IMR-90 (cell line): Measurements from ENCODE around the gene SUSD1. TPM values are rescaled to one million over a fixed set of nuclear protein-coding genes. Genes with fewer than 3 reads are reported as not detected.

Source experiments
- ATAC-seq: fragments of 200-7000 bp; cut with Tn5 transposase; 2 replicates; pipeline ENCODE4 v1.9.1; 2020; ENCODE audit warnings: low read depth, mild to moderate bottlenecking, moderate library complexity
- BruUV-seq: library from RNA; stranded (reverse); fragments of 400-500 nt; replicated peaks from 2 replicates; lab custom pipeline; 2021; lab: Mats Ljungman, UMichigan
- CTCF ChIA-PET: fragments of 300-600 bp; formaldehyde crosslinking; extraction: SDS; loops from one replicate; lab custom pipeline; 2021; ENCODE audit warnings: antibody characterized with exemption; lab: Yijun Ruan, JAX
- POLR2A ChIA-PET: fragments of 300-600 bp; sonication (Branson Sonifier 250); formaldehyde crosslinking; loops from one replicate; lab custom pipeline; 2022; ENCODE audit warnings: antibody characterized with exemption; ENCODE audit not compliant: unreplicated experiment; lab: Charles Lee
- DNase-seq: peaks from one replicate; pipeline ENCODE4 v3.0.0; 2013
- H2AFZ ChIP-seq: replicated peaks from 2 replicates; pipeline ENCODE3; 2013; ENCODE audit warnings: low read length, mild to moderate bottlenecking; ENCODE audit not compliant: poor library complexity
- H2AK5ac ChIP-seq: 2 replicates; pipeline ENCODE4 v1.6.1; 2013; ENCODE audit warnings: low read depth, low read length, inconsistent platforms
- H2AK9ac ChIP-seq: replicated peaks from 2 replicates; pipeline ENCODE3; 2013; ENCODE audit warnings: mild to moderate bottlenecking, low read depth, low read length, moderate library complexity; ENCODE audit not compliant: poor library complexity
- H2BK120ac ChIP-seq: 2 replicates; pipeline ENCODE4 v1.6.1; 2013; ENCODE audit warnings: low read depth, low read length, inconsistent platforms
- H2BK15ac ChIP-seq: 3 replicates; pipeline ENCODE4 v1.6.1; 2013; ENCODE audit warnings: low read depth, low read length, inconsistent platforms
- H2BK20ac ChIP-seq: 2 replicates; pipeline ENCODE4 v1.6.1; 2013; ENCODE audit warnings: low read depth, mild to moderate bottlenecking, inconsistent platforms, low read length, moderate library complexity
- H2BK5ac ChIP-seq: 2 replicates; pipeline ENCODE4 v1.6.1; 2013; ENCODE audit warnings: mild to moderate bottlenecking, low read depth, low read length, inconsistent platforms; ENCODE audit not compliant: poor library complexity, severe bottlenecking
- H3K14ac ChIP-seq: replicated peaks from 2 replicates; pipeline ENCODE4 v1.6.1; 2013; ENCODE audit warnings: low read depth, low read length, inconsistent platforms
- H3K18ac ChIP-seq: 2 replicates; pipeline ENCODE4 v1.6.1; 2013; ENCODE audit warnings: low read depth, low read length, control low read depth
- H3K23ac ChIP-seq: 2 replicates; pipeline ENCODE4 v1.6.1; 2013; ENCODE audit warnings: low read depth, low read length, inconsistent platforms
- H3K27ac ChIP-seq: 2 replicates; pipeline ENCODE4 v1.5.1; 2013; ENCODE audit warnings: mild to moderate bottlenecking, control low read depth, low read length; ENCODE audit not compliant: insufficient read depth
- H3K27me3 ChIP-seq: 2 replicates; pipeline ENCODE4 v1.6.1; 2013; ENCODE audit warnings: low read length; ENCODE audit not compliant: control insufficient read depth, insufficient read depth
- H3K36me3 ChIP-seq: 2 replicates; pipeline ENCODE4 v1.6.1; 2013; ENCODE audit warnings: low read length, mixed read lengths; ENCODE audit not compliant: control insufficient read depth, insufficient read depth
- H3K4ac ChIP-seq: 2 replicates; pipeline ENCODE4 v1.6.1; 2013; ENCODE audit warnings: low read depth, low read length, inconsistent platforms
- H3K4me1 ChIP-seq: 2 replicates; pipeline ENCODE4 v1.6.1; 2013; ENCODE audit warnings: low read length, mixed read lengths; ENCODE audit not compliant: control insufficient read depth, insufficient read depth
- H3K4me2 ChIP-seq: 2 replicates; pipeline ENCODE4 v1.6.1; 2013; ENCODE audit warnings: low read depth, mild to moderate bottlenecking, control low read depth, low read length, moderate library complexity
- H3K4me3 ChIP-seq: 2 replicates; pipeline ENCODE4 v1.5.1; 2013; ENCODE audit warnings: low read depth, mild to moderate bottlenecking, control low read depth, low read length, moderate library complexity; ENCODE audit not compliant: insufficient read depth
- H3K56ac ChIP-seq: 2 replicates; pipeline ENCODE4 v1.6.1; 2013; ENCODE audit warnings: low read length, inconsistent platforms; ENCODE audit not compliant: insufficient read depth; ENCODE audit errors: extremely low read depth
- H3K79me1 ChIP-seq, 2 experiments: 2 replicates each; pipeline ENCODE4 v1.6.1; 2013; ENCODE audit warnings: low read length in 2 of 2, inconsistent platforms in 1 of 2, low read depth in 1 of 2
- H3K9ac ChIP-seq: 2 replicates; pipeline ENCODE4 v1.6.1; 2013; ENCODE audit warnings: low read depth, low read length, control low read depth
- H3K9me1 ChIP-seq: 2 replicates; pipeline ENCODE4 v1.6.1; 2013; ENCODE audit warnings: low read length, inconsistent platforms; ENCODE audit not compliant: insufficient read depth
- H3K9me3 ChIP-seq: 2 replicates; pipeline ENCODE4 v1.6.1; 2013; ENCODE audit warnings: low read length; ENCODE audit not compliant: control insufficient read depth, insufficient read depth
- H4K20me1 ChIP-seq: 2 replicates; pipeline ENCODE4 v1.6.1; 2013; ENCODE audit warnings: low read length, inconsistent platforms; ENCODE audit not compliant: insufficient read depth
- H4K5ac ChIP-seq: 2 replicates; pipeline ENCODE4 v1.6.1; 2013; ENCODE audit warnings: mild to moderate bottlenecking, low read depth, low read length, control low read depth
- H4K8ac ChIP-seq, 2 experiments: 2 replicates each; pipeline ENCODE4 v1.6.1; 2013; ENCODE audit warnings: low read depth in 2 of 2, low read length in 2 of 2, control low read depth in 1 of 2, inconsistent platforms in 1 of 2
- H4K91ac ChIP-seq: 2 replicates; pipeline ENCODE4 v1.6.1; 2013; ENCODE audit warnings: low read depth, low read length, inconsistent platforms; ENCODE audit not compliant: insufficient read depth
- BHLHE40 ChIP-seq: fragments of 150-350 bp; IDR thresholded peaks from 2 replicates; pipeline ENCODE4 v1.6.1; 2016; ENCODE audit warnings: mild to moderate bottlenecking, low read depth, low read length
- CEBPB ChIP-seq: IDR thresholded peaks from 2 replicates; pipeline ENCODE4 v1.6.1; 2012; ENCODE audit warnings: low read depth, low read length, improper control_type of control experiment
- CHD1 ChIP-seq: IDR thresholded peaks from 2 replicates; pipeline ENCODE4 v1.6.1; 2012; ENCODE audit warnings: low read depth, low read length, improper control_type of control experiment
- ELK1 ChIP-seq: fragments of 150-350 bp; IDR thresholded peaks from 2 replicates; pipeline ENCODE4 v1.6.1; 2016; ENCODE audit warnings: low read depth, mild to moderate bottlenecking, low read length, moderate library complexity, borderline replicate concordance
- MAFK ChIP-seq: IDR thresholded peaks from 2 replicates; pipeline ENCODE4 v1.6.1; 2012; ENCODE audit warnings: low read depth, low read length, improper control_type of control experiment
- MXI1 ChIP-seq: IDR thresholded peaks from 2 replicates; pipeline ENCODE4 v1.6.1; 2012; ENCODE audit warnings: low read depth, mild to moderate bottlenecking, low read length, moderate library complexity, borderline replicate concordance
- RAD21 ChIP-seq: IDR thresholded peaks from 2 replicates; pipeline ENCODE4 v1.6.1; 2012; ENCODE audit warnings: low read length, improper control_type of control experiment
- SMC3 ChIP-seq: fragments of 150-350 bp; IDR thresholded peaks from 2 replicates; pipeline ENCODE4 v1.6.1; 2016; ENCODE audit warnings: low read depth, mild to moderate bottlenecking, antibody characterized with exemption, low read length, moderate library complexity
- WGBS, 2 experiments: methylation state at CpG; one replicate each; pipeline versions ENCODE4 v1.1.5 to v1.1.7; 2013; ENCODE audit warnings: missing lambda C conversion rate in 2 of 2; ENCODE audit not compliant: insufficient read length in 1 of 2; ENCODE audit errors: extremely low coverage in 2 of 2; 5-methylcytosine and 5-hydroxymethylcytosine counted together
- dilution Hi-C: fragments of 300-500 bp; cut with HindIII; formaldehyde crosslinking; loops from one replicate; pipeline ENCODE4 v1.14.3; 2018; ENCODE audit warnings: low sequenced_read_pairs; ENCODE audit not compliant: unreplicated experiment
- in situ Hi-C: fragments of 300-500 bp; cut with MboI; formaldehyde crosslinking; loops from 3 replicates; pipeline ENCODE4 v1.14.3; 2019; ENCODE audit warnings: low sequenced_read_pairs, inconsistent platforms, mixed read lengths
- intact Hi-C: fragments of 100-400 bp; cut with micrococcal nuclease; formaldehyde crosslinking; loops from 2 replicates; pipeline ENCODE4 v1.10.0; 2022
- polyA plus RNA-seq, 3 experiments: library from polyadenylated mRNA; depleted of rRNA; stranded (reverse); fragments of >200 nt; gene quantifications; 2 replicates each; pipeline ENCODE4 v1.2.3, GENCODE V29; 2012; ENCODE audit warnings: low replicate concordance in 1 of 3
- total RNA-seq: library from RNA; depleted of rRNA; stranded (reverse); fragments of >200 nt; gene quantifications from 2 replicates; pipeline ENCODE4 v1.2.3, GENCODE V29; 2012
- TF ChIP-seq, protein P1 (sequence below): conservative IDR thresholded peaks from 2 replicates; pipeline ENCODE4 v1.5.1; 2012; ENCODE audit warnings: mild to moderate bottlenecking, low read depth, low read length, improper control_type of control experiment

SUSD1 gene
- total and polyA plus RNA-seq, 2 of the 4 experiments (the other 2 are of a cell fraction), result 4.0 to 4.7 TPM

- no peak overlapping the region for H3K4me2 ChIP-seq
- in situ Hi-C loops (loop anchor here (25.0 kb wide), 1 partner anchor 626 kb away; the partner anchor contains the start of gene INIP), dilution Hi-C loops (no loop called here), intact Hi-C loops (no loop called here)
- no CpG with 5 or more reads among the region's 2 CpGs for WGBS, 2 experiments
- H4K91ac ChIP-seq, result no peak overlapping the region
- no peak overlapping the region for H2BK15ac ChIP-seq
- H3K4ac ChIP-seq, result no peak overlapping the region
- ChIA-PET CTCF (interaction anchor here (0.6 to 4.0 kb wide), 7 partner anchors 12 to 787 kb away, joined by 3 to 21 read pairs (median 3); no protein-coding TSS in a partner anchor), POLR2A (no interaction called here)
- H2AK5ac ChIP-seq, result no peak overlapping the region
- H3K14ac ChIP-seq, result no peak overlapping the region
- H3K27me3 ChIP-seq, result no peaks in the 10 kb centered on the region
- H2AK9ac ChIP-seq, result no peak overlapping the region
- peak overlapping the region in 1 of 2 experiments; percentile 54; a peak in 1 of 4 replicates for H4K8ac ChIP-seq
- no peaks in the 10 kb centered on the region; the same call in 1 of the 2 replicates for H3K9me3 ChIP-seq
- H3K4me1 ChIP-seq, result 0 out of 2 replicates have a peak, but pooled peaks cover 2% of the 10 kb centered on the region
- H3K56ac ChIP-seq, result no peak overlapping the region
- no peak overlapping the region for H3K4me3 ChIP-seq
- H2BK20ac ChIP-seq, result peak overlapping the region; percentile 33; the same call in 1 of the 2 replicates
- no TSS peak for BruUV-seq
- DNase-seq, result peak; percentile 43
- peak overlapping the region; percentile 48 for H2BK120ac ChIP-seq
- H3K18ac ChIP-seq, result no peak overlapping the region
- no peak overlapping the region for H3K9ac ChIP-seq
- H2AFZ ChIP-seq, result no peak overlapping the region
- no peak overlapping the region for H3K27ac ChIP-seq
- H4K5ac ChIP-seq, result no peak overlapping the region; the same call in 1 of the 2 replicates
- TF ChIP-seq, protein P1, sequence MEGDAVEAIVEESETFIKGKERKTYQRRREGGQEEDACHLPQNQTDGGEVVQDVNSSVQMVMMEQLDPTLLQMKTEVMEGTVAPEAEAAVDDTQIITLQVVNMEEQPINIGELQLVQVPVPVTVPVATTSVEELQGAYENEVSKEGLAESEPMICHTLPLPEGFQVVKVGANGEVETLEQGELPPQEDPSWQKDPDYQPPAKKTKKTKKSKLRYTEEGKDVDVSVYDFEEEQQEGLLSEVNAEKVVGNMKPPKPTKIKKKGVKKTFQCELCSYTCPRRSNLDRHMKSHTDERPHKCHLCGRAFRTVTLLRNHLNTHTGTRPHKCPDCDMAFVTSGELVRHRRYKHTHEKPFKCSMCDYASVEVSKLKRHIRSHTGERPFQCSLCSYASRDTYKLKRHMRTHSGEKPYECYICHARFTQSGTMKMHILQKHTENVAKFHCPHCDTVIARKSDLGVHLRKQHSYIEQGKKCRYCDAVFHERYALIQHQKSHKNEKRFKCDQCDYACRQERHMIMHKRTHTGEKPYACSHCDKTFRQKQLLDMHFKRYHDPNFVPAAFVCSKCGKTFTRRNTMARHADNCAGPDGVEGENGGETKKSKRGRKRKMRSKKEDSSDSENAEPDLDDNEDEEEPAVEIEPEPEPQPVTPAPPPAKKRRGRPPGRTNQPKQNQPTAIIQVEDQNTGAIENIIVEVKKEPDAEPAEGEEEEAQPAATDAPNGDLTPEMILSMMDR, result peak; percentile 68
- TF ChIP-seq MXI1 (no peak), CHD1 (no peak), CEBPB (no peak), RAD21 (peak; percentile 74), MAFK (no peak), ELK1 (no peak), BHLHE40 (no peak), SMC3 (peak; percentile 61)
- H3K23ac ChIP-seq, result no peak overlapping the region
- H2BK5ac ChIP-seq, result no peak overlapping the region
- no peaks in the 10 kb centered on the region for H3K36me3 ChIP-seq
- H4K20me1 ChIP-seq, result no peaks in the 10 kb centered on the region
- no peaks in the 10 kb centered on the region; a peak in 1 of 4 replicates for H3K79me1 ChIP-seq
- H3K9me1 ChIP-seq, result no peaks in the 10 kb centered on the region
- ATAC-seq, result no peak
These were observed 88.5 kb downstream of the SUSD1 start for GRCh38 chr9:112086627-112087026.
